ENCODE measurements around the gene SHBG. TPM values are rescaled to one million over a fixed set of nuclear protein-coding genes. Genes with fewer than 3 reads are reported as not detected.
A peak's percentile ranks its signal among the peaks of the same experiment; 100 is the strongest.

Gene SHBG
- total and polyA plus RNA-seq, 2 of the 8 experiments (the other 6 are each of a cell fraction or from before 2014, with no cell fraction given): 1.1 to 1.2 TPM

DNA sequence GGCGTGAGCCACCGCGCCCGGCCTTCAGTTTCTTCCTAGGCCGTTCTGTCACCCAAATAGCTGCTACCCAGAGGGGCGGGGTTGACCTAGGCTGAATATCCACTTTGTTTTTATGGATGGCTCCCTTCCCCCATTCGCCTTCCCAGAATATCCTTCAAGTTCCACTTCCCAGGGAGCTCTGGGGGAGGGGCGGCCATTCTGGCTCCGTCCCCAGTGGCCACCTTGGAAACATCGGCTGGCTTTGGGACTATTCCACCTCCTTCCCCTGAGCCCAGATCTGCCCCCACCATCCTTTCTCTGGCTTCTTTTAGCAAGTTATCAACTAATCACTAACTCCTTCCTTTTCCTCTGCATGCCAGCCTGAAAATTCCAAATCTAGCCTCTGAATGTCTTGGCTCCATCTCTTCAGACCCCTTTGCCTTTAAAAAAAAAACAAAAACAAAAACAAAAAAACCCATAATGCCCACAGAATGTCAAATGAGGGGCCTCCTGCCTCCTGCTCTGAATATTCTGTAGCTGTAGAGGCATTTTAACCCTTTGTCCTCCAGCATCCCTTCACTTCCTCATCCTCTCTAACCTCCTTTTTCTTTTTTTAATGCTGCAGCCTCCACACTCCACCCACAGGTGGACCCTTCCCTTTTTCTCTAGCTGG lies 27.1 kb downstream of the SHBG start (continued):
- TF ChIP-seq, protein P1, sequence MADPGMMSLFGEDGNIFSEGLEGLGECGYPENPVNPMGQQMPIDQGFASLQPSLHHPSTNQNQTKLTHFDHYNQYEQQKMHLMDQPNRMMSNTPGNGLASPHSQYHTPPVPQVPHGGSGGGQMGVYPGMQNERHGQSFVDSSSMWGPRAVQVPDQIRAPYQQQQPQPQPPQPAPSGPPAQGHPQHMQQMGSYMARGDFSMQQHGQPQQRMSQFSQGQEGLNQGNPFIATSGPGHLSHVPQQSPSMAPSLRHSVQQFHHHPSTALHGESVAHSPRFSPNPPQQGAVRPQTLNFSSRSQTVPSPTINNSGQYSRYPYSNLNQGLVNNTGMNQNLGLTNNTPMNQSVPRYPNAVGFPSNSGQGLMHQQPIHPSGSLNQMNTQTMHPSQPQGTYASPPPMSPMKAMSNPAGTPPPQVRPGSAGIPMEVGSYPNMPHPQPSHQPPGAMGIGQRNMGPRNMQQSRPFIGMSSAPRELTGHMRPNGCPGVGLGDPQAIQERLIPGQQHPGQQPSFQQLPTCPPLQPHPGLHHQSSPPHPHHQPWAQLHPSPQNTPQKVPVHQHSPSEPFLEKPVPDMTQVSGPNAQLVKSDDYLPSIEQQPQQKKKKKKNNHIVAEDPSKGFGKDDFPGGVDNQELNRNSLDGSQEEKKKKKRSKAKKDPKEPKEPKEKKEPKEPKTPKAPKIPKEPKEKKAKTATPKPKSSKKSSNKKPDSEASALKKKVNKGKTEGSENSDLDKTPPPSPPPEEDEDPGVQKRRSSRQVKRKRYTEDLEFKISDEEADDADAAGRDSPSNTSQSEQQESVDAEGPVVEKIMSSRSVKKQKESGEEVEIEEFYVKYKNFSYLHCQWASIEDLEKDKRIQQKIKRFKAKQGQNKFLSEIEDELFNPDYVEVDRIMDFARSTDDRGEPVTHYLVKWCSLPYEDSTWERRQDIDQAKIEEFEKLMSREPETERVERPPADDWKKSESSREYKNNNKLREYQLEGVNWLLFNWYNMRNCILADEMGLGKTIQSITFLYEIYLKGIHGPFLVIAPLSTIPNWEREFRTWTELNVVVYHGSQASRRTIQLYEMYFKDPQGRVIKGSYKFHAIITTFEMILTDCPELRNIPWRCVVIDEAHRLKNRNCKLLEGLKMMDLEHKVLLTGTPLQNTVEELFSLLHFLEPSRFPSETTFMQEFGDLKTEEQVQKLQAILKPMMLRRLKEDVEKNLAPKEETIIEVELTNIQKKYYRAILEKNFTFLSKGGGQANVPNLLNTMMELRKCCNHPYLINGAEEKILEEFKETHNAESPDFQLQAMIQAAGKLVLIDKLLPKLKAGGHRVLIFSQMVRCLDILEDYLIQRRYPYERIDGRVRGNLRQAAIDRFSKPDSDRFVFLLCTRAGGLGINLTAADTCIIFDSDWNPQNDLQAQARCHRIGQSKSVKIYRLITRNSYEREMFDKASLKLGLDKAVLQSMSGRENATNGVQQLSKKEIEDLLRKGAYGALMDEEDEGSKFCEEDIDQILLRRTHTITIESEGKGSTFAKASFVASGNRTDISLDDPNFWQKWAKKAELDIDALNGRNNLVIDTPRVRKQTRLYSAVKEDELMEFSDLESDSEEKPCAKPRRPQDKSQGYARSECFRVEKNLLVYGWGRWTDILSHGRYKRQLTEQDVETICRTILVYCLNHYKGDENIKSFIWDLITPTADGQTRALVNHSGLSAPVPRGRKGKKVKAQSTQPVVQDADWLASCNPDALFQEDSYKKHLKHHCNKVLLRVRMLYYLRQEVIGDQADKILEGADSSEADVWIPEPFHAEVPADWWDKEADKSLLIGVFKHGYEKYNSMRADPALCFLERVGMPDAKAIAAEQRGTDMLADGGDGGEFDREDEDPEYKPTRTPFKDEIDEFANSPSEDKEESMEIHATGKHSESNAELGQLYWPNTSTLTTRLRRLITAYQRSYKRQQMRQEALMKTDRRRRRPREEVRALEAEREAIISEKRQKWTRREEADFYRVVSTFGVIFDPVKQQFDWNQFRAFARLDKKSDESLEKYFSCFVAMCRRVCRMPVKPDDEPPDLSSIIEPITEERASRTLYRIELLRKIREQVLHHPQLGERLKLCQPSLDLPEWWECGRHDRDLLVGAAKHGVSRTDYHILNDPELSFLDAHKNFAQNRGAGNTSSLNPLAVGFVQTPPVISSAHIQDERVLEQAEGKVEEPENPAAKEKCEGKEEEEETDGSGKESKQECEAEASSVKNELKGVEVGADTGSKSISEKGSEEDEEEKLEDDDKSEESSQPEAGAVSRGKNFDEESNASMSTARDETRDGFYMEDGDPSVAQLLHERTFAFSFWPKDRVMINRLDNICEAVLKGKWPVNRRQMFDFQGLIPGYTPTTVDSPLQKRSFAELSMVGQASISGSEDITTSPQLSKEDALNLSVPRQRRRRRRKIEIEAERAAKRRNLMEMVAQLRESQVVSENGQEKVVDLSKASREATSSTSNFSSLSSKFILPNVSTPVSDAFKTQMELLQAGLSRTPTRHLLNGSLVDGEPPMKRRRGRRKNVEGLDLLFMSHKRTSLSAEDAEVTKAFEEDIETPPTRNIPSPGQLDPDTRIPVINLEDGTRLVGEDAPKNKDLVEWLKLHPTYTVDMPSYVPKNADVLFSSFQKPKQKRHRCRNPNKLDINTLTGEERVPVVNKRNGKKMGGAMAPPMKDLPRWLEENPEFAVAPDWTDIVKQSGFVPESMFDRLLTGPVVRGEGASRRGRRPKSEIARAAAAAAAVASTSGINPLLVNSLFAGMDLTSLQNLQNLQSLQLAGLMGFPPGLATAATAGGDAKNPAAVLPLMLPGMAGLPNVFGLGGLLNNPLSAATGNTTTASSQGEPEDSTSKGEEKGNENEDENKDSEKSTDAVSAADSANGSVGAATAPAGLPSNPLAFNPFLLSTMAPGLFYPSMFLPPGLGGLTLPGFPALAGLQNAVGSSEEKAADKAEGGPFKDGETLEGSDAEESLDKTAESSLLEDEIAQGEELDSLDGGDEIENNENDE (IDR thresholded peaks at IDR 0.05; ENCODE audit: insufficient replicate concordance, low read length): no peak
- TF ChIP-seq POU5F1 (IDR thresholded peaks at IDR 0.05; ENCODE audit: low read depth, low read length) (no peak), TEAD4 (IDR thresholded peaks at IDR 0.05; ENCODE audit: low read depth, low read length) (no peak), KDM1A (IDR thresholded peaks at IDR 0.05; ENCODE audit: borderline replicate concordance, low read length) (0 out of 2 replicates have a peak, but pooled peaks have one; percentile 12), SIRT6 (IDR thresholded peaks at IDR 0.05; ENCODE audit: low read length) (no peak), MAFK (IDR thresholded peaks at IDR 0.05; ENCODE audit: low read depth, low read length) (no peak), POLR2AphosphoS5 (IDR thresholded peaks at IDR 0.05; ENCODE audit: low read depth, low read length) (peak; percentile 43; the same call in 1 of the 2 replicates), TAF7 (optimal IDR thresholded peaks at IDR 0.05; ENCODE audit: borderline replicate concordance, low read depth, low read length) (peak; percentile 97), POLR2A (IDR thresholded peaks at IDR 0.05; ENCODE audit: control extremely low read depth in 1 of 2, low read depth in 2 of 2, low read length in 2 of 2) (peak in 1 of 2 experiments; percentile 60; a peak in 2 of 3 replicates)
- TF ChIP-seq, protein P2, sequence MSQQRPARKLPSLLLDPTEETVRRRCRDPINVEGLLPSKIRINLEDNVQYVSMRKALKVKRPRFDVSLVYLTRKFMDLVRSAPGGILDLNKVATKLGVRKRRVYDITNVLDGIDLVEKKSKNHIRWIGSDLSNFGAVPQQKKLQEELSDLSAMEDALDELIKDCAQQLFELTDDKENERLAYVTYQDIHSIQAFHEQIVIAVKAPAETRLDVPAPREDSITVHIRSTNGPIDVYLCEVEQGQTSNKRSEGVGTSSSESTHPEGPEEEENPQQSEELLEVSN (IDR thresholded peaks at IDR 0.05): no peak; the same call in 1 of the 2 replicates
